ENCODE results near the gene C5orf63. TPM values are rescaled to one million over a fixed set of nuclear protein-coding genes. Genes with fewer than 3 reads are reported as not detected.

Gene C5orf63
- total and polyA plus RNA-seq, 7 donors: 0.55 to 10.9 (median 4.1) TPM

DNA sequence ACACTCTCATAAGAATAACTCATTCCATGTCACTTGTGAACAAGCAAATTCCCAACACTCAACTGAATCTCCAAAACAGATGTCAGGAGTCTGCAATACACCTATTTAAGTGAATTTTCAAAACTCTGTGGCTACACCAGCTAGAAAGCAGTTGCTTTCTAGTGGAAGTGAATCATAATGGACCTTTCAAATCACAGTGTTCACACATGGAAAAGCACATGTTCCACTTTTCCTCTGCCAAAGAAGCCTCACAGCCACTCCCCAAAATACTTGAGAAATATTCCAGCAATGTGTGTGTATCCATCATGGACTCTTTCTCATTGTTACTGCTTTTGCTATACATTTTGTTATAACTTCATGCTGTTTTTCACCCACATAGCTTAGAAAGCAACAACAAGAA is 60.4 kb downstream of the C5orf63 start:
- H3K27me3 ChIP-seq: no peaks in the 10 kb centered on the region
- no peaks in the 10 kb centered on the region for H3K36me3 ChIP-seq
- DNase-seq: no peak
- no peak overlapping the region for H3K4me3 ChIP-seq
- H3K9me3 ChIP-seq: no peaks in the 10 kb centered on the region
- no peak overlapping the region for H3K27ac ChIP-seq
- intact Hi-C loops (cut with DNase I): no loop called here
- H3K4me1 ChIP-seq: peaks cover 0 to 9% (median 0%) of the 10 kb centered on the region in 4 donors
- TF ChIP-seq EP300 (IDR thresholded peaks at IDR 0.05) (no peak), POLR2AphosphoS5 (IDR thresholded peaks at IDR 0.05) (no peak), POLR2A (IDR thresholded peaks at IDR 0.05) (no peak)
- TF ChIP-seq, protein P1, sequence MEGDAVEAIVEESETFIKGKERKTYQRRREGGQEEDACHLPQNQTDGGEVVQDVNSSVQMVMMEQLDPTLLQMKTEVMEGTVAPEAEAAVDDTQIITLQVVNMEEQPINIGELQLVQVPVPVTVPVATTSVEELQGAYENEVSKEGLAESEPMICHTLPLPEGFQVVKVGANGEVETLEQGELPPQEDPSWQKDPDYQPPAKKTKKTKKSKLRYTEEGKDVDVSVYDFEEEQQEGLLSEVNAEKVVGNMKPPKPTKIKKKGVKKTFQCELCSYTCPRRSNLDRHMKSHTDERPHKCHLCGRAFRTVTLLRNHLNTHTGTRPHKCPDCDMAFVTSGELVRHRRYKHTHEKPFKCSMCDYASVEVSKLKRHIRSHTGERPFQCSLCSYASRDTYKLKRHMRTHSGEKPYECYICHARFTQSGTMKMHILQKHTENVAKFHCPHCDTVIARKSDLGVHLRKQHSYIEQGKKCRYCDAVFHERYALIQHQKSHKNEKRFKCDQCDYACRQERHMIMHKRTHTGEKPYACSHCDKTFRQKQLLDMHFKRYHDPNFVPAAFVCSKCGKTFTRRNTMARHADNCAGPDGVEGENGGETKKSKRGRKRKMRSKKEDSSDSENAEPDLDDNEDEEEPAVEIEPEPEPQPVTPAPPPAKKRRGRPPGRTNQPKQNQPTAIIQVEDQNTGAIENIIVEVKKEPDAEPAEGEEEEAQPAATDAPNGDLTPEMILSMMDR (IDR thresholded peaks at IDR 0.05): no peak

DNA sequence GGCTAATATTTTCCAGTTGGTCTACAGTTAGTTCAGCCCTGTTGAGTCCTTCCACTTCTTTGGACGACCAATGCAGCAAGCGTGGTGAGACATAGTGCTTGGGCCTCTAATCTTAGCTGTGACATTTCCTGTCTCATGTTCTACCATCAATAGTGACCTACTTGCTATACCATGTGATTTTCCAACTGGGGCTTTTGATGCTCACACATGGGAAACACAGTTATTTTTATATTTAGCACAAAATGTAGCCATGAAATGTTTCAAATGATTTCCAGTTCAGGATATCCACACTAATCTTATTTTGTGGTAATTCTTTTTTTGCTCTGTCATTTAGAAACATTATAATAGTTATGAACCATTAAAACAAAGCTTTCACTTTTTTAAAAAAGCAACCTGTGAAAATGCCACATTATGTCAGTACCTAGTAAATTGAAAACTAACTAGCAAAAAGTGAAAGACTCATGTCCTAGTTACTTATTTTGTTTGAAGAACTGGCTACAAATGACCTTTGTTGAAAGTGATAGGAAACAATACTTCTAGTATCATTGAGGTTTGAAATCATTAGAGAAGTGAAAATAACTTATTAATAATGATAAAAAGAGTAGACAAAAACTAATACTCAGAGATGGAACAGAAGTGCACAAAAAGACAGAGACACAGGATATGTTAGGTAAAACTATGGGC is 61.2 kb downstream of the C5orf63 start:
- no peaks in the 10 kb centered on the region for H3K9me3 ChIP-seq
- H3K4me3 ChIP-seq: no peak overlapping the region
- intact Hi-C loops (cut with DNase I): no loop called here
- 66 to 92% methylated on average over 2 of the region's 2 CpGs for WGBS, 2 donors
- H3K4me1 ChIP-seq: peaks cover 0 to 9% (median 0%) of the 10 kb centered on the region in 4 donors
- H3K36me3 ChIP-seq: no peaks in the 10 kb centered on the region
- TF ChIP-seq, protein P1 (IDR thresholded peaks at IDR 0.05): no peak
- TF ChIP-seq EP300 (IDR thresholded peaks at IDR 0.05) (no peak), POLR2AphosphoS5 (IDR thresholded peaks at IDR 0.05) (no peak)
- H3K27ac ChIP-seq: no peak overlapping the region
- DNase-seq: no peak
- H3K27me3 ChIP-seq: no peaks in the 10 kb centered on the region

DNA sequence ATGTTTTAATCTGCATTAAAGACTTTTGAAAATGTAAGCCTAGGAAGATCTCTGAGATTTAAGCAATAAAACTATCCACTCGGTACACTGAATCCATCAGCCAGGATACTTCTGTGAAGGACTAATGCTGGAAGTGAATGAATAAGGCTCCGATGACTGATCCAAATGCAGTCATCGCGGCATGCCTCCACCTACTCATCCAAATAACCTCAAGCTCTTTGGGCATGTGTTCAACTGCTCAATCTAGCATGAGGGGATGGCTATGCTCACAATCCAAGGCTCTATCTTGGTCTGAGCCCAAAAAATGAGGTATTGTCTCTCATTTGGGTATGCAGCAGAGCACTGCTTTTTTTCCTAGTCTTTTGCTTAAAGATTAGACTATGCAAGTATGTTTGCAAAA is 62.1 kb downstream of the C5orf63 start:
- H3K27ac ChIP-seq: no peak overlapping the region
- DNase-seq: no peak
- H3K9me3 ChIP-seq: no peaks in the 10 kb centered on the region
- TF ChIP-seq, protein P1 (IDR thresholded peaks at IDR 0.05): no peak
- TF ChIP-seq POLR2A (IDR thresholded peaks at IDR 0.05): no peak
- TF ChIP-seq POLR2AphosphoS5 (IDR thresholded peaks at IDR 0.05): no peak
- TF ChIP-seq EP300 (IDR thresholded peaks at IDR 0.05): no peak
- no peak overlapping the region for H3K4me3 ChIP-seq
- 80 to 94% methylated on average over 4 of the region's 4 CpGs for WGBS, 2 donors
- intact Hi-C loops (cut with DNase I): no loop called here
- no peaks in the 10 kb centered on the region for H3K27me3 ChIP-seq
- H3K4me1 ChIP-seq: peaks cover 0 to 9% (median 0%) of the 10 kb centered on the region in 4 donors
- H3K36me3 ChIP-seq: no peaks in the 10 kb centered on the region

DNA sequence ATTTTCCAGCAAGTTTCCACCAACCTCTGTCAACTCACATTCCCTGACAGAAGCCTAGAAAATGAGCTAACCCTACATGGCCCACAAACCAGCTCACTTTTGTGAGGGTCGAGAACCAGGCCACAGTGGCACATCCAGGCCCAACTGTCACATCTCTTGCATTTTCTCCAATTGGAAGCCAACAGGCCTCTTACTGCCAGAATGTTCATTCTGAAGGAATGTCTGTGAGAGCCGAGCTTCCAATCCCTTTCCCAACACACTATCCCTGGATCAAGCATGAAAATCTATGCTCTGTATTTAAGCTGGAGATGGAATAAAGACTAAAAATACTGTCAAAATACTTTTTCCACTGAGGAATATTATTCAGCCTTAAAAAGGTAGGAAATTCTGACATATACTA is 62.9 kb downstream of the C5orf63 start:
- no peak overlapping the region for H3K27ac ChIP-seq
- DNase-seq: no peak
- no peaks in the 10 kb centered on the region for H3K27me3 ChIP-seq
- H3K36me3 ChIP-seq: no peaks in the 10 kb centered on the region
- TF ChIP-seq POLR2AphosphoS5 (IDR thresholded peaks at IDR 0.05) (no peak), EP300 (IDR thresholded peaks at IDR 0.05) (no peak), POLR2A (IDR thresholded peaks at IDR 0.05) (no peak)
- TF ChIP-seq, protein P1 (IDR thresholded peaks at IDR 0.05): no peak
- intact Hi-C loops (cut with DNase I): no loop called here
- 89 to 95% methylated on average over 2 of the region's 2 CpGs for WGBS, 2 donors
- peaks cover 0 to 9% (median 0%) of the 10 kb centered on the region in 4 donors for H3K4me1 ChIP-seq
- no peaks in the 10 kb centered on the region for H3K9me3 ChIP-seq
- no peak overlapping the region for H3K4me3 ChIP-seq

DNA sequence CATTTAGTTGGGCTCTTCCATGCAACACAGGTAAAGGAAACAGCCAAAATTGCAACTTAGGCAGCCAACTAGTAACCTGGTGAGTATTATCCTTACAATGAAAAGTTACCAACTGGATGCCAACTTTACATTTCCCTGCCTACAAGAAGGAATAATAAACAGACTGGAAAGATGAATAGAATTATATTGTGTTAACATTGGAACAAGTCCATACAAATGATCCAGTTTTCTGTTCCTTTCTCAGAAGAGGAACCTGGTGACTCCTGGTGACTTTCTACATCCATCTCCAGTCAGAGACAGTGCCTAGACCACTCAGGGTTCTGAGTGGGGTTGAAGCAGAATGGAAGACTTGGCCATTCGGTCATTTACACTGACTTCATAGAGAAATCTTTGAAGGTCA is 63.5 kb downstream of the C5orf63 start:
- TF ChIP-seq, protein P1 (IDR thresholded peaks at IDR 0.05): no peak
- no peak for TF ChIP-seq POLR2AphosphoS5 (IDR thresholded peaks at IDR 0.05)
- Histone ChIP-seq H3K9me3 (no peaks in the 10 kb centered on the region), H3K4me3 (no peak overlapping the region), H3K4me1 (peaks cover 0 to 9% (median 0%) of the 10 kb centered on the region in 4 donors), H3K27me3 (no peaks in the 10 kb centered on the region), H3K36me3 (no peaks in the 10 kb centered on the region), H3K27ac (no peak overlapping the region)
- DNase-seq: no peak
- intact Hi-C loops (cut with DNase I): no loop called here
- WGBS, 2 donors: 67 to 93% methylated on average over 1 of the region's 1 CpG
